ENCODE measurements around the gene TENT4B.
"Not testable (repeated sequence)": the region's sequence is repeated elsewhere in the genome, so short reads cannot be mapped to it uniquely, and the experiment has no call there.

TENT4B gene

DNA sequence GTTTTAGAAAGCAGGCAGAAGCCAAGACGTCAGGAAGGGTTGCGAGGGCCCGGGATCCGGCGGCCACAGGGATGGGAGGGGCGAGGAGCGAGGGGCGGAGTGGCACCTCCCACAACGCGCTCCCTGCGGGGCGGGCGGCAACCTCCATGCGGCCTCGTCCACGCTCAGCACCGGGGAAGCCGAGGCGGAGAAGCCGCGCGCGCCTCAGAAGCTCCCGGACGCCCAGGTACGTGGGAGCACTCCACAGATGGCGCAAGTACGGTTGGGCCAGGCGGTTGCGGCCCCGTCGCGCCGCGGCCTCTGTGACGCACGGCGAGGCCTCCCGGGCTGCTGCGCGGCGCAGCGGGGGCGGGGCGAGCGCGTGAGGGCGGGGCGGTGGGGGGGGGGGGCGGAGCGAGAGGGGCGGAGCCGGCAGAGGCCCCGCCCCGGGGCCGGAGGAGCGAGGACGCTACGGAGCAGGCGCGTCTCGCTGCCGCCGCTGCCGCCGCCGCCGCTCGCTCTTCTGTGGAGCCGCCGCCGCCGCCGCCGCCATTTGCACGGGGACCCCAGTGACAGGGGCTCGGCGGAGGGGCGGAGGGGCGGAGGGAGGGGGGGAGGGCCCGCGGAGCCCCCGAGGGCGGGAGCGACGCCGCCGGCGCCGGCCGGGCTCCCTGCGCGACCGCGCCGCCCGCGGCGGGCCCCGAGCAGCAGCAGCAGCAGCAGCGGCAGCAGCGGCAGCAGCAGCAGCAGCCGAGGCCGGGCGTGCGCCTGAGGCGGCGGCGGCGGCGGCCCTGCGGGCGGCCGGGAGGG, at the start of gene TENT4B:
Gene TENT4B, plus strand, starts transcription at position 500 of the 789 bp plus-strand sequence. CDS start 316 bp downstream, outside the sequence.
- no peaks in the 10 kb centered on the region for H3K36me3 ChIP-seq (ENCODE audit: insufficient read depth, low read length)
- H3K4me3 ChIP-seq (ENCODE audit: low read depth, low read length), result peak within 1 kb of the TSS; percentile 95
- peaks cover 44% of the 10 kb centered on the region for H3K79me2 ChIP-seq (ENCODE audit: control insufficient read depth, insufficient read depth, low read length, unreplicated experiment)
- H3K27me3 ChIP-seq (ENCODE audit: insufficient read depth, low read length), result no peaks in the 10 kb centered on the region
- H3K27ac ChIP-seq (ENCODE audit: low read depth, low read length), result peak within 1 kb of the TSS; percentile 81
- peaks cover 13% of the 10 kb centered on the region for H3K4me1 ChIP-seq (ENCODE audit: control insufficient read depth, insufficient read depth, low read length, unreplicated experiment)
- peak within 1 kb of the TSS; percentile 97 for H2AFZ ChIP-seq (ENCODE audit: low read length, unreplicated experiment)

- Histone ChIP-seq H3K79me2 (ENCODE audit: control insufficient read depth, insufficient read depth, low read length, unreplicated experiment) (no peaks in the 10 kb centered on the region), H3K27ac (ENCODE audit: low read depth, low read length) (no peak overlapping the region), H3K36me3 (ENCODE audit: insufficient read depth, low read length) (peaks cover 29% of the 10 kb centered on the region), H3K4me1 (ENCODE audit: control insufficient read depth, insufficient read depth, low read length, unreplicated experiment) (peaks cover 8% of the 10 kb centered on the region), H3K27me3 (ENCODE audit: insufficient read depth, low read length) (no peaks in the 10 kb centered on the region), H2AFZ (ENCODE audit: low read length, unreplicated experiment) (no peak overlapping the region), H3K4me3 (ENCODE audit: low read depth, low read length) (no peak overlapping the region)
These were observed 49.3 kb upstream of the TENT4B start for GRCh38 chr16:50103764-50104163.

GRCh38 chr16:50114357-50115129, 38.6 kb upstream of the TENT4B start:
- peaks cover 2% of the 10 kb centered on the region for H3K4me1 ChIP-seq (ENCODE audit: control insufficient read depth, insufficient read depth, low read length, unreplicated experiment)
- no peak overlapping the region for H3K27ac ChIP-seq (ENCODE audit: low read depth, low read length)
- no peaks in the 10 kb centered on the region for H3K36me3 ChIP-seq (ENCODE audit: insufficient read depth, low read length)
- H3K4me3 ChIP-seq (ENCODE audit: low read depth, low read length), result no peak overlapping the region
- no peaks in the 10 kb centered on the region for H3K79me2 ChIP-seq (ENCODE audit: control insufficient read depth, insufficient read depth, low read length, unreplicated experiment)
- no peak overlapping the region for H2AFZ ChIP-seq (ENCODE audit: low read length, unreplicated experiment)
- H3K27me3 ChIP-seq (ENCODE audit: insufficient read depth, low read length), result no peaks in the 10 kb centered on the region

DNA sequence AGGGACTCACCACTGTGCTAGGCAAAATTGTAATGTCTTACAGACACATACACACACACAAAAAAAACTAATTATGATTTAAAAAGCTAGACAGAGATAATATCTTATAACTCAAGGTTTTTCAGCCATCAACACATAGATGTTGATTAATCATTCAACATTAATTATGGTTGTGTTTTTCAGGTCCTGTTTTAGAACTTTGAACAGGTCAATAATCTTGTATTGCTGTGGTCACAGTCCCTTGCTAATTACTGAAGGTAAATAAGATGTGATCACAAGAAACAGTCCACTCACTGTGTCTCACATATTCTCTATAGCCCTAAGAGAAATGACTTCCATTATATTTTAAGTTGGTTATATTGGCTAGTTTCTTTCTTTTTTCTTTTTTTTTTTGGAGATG, 32.4 kb upstream of the TENT4B start:
- Histone ChIP-seq H3K36me3 (ENCODE audit: insufficient read depth, low read length) (no peaks in the 10 kb centered on the region), H3K4me1 (ENCODE audit: control insufficient read depth, insufficient read depth, low read length, unreplicated experiment) (no peaks in the 10 kb centered on the region), H3K27ac (ENCODE audit: low read depth, low read length) (no peak overlapping the region), H3K79me2 (ENCODE audit: control insufficient read depth, insufficient read depth, low read length, unreplicated experiment) (no peaks in the 10 kb centered on the region), H3K4me3 (ENCODE audit: low read depth, low read length) (no peak overlapping the region), H3K27me3 (ENCODE audit: insufficient read depth, low read length) (no peaks in the 10 kb centered on the region), H2AFZ (ENCODE audit: low read length, unreplicated experiment) (no peak overlapping the region)

DNA sequence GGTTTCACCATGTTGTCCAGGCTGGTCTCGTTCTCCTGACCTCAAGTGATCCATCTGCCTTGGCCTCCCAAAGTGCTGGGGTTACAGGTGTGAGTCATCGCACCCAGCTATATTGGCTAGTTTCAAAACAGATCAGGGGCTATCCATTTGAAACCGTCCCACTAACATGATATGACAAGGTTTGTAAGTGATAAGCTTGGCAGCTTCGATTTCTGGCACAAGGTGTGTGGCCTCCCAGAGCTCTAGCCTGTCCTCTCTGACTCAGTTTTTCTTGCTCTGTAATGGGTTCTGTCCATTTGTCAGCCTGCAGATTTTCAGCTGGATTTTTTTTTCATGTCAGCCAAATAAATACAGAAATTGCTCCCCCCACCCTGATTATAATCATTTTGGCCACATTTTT, 31.8 kb upstream of the TENT4B start:
- H3K27me3 ChIP-seq (ENCODE audit: insufficient read depth, low read length), result no peaks in the 10 kb centered on the region
- H3K27ac ChIP-seq (ENCODE audit: low read depth, low read length), result no peak overlapping the region
- no peak overlapping the region for H2AFZ ChIP-seq (ENCODE audit: low read length, unreplicated experiment)
- H3K36me3 ChIP-seq (ENCODE audit: insufficient read depth, low read length), result no peaks in the 10 kb centered on the region
- no peak overlapping the region for H3K4me3 ChIP-seq (ENCODE audit: low read depth, low read length)
- no peaks in the 10 kb centered on the region for H3K79me2 ChIP-seq (ENCODE audit: control insufficient read depth, insufficient read depth, low read length, unreplicated experiment)
- no peaks in the 10 kb centered on the region for H3K4me1 ChIP-seq (ENCODE audit: control insufficient read depth, insufficient read depth, low read length, unreplicated experiment)

DNA sequence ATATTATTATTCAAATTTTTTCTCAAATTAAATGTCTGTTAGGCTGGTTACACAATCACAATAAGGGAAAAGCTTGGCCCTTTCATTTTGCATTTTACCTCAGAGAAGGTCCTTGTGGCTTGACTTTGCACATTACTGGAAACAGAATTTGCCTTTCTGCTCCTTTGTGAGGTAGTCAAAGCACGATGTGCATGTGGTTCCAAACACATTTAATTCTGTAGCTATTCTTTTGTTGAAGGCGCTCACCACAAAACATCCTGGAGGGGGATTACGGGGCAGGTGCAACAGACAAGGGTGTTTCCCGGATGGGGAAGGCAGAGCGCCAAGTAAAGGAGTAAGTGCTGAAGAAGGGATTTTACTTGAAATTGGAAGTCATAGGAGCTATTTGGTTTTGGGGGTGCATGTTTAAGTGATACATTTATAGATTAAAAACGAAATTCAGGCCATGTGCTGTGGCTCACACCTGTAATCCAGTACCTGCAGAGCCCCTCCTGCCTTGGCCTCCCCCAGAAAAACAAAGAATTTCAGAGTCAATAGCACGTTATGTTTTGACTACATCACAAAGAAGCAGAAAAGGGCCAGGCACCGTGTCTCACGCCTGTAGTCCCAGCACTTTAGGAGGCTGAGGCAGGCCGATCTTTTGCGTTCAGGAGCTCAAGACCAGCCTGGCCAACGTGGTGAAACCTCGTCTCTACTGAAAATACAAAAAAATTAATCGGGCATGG, 31.2 kb upstream of the TENT4B start:
- H3K36me3 ChIP-seq (ENCODE audit: insufficient read depth, low read length), result no peaks in the 10 kb centered on the region
- no peaks in the 10 kb centered on the region for H3K4me1 ChIP-seq (ENCODE audit: control insufficient read depth, insufficient read depth, low read length, unreplicated experiment)
- H2AFZ ChIP-seq (ENCODE audit: low read length, unreplicated experiment), result no peak overlapping the region

GRCh38 chr16:50123417-50123816, 29.7 kb upstream of the TENT4B start:
- Histone ChIP-seq H3K4me1 (ENCODE audit: control insufficient read depth, insufficient read depth, low read length, unreplicated experiment) (no peaks in the 10 kb centered on the region), H2AFZ (ENCODE audit: low read length, unreplicated experiment) (no peak overlapping the region), H3K27me3 (ENCODE audit: insufficient read depth, low read length) (no peaks in the 10 kb centered on the region)

More for the DNA sequence above, 31.2 kb upstream of the TENT4B start:
- Histone ChIP-seq H3K27ac (ENCODE audit: low read depth, low read length) (no peak overlapping the region), H3K79me2 (ENCODE audit: control insufficient read depth, insufficient read depth, low read length, unreplicated experiment) (no peaks in the 10 kb centered on the region), H3K4me3 (ENCODE audit: low read depth, low read length) (no peak overlapping the region), H3K27me3 (ENCODE audit: insufficient read depth, low read length) (no peaks in the 10 kb centered on the region)

DNA sequence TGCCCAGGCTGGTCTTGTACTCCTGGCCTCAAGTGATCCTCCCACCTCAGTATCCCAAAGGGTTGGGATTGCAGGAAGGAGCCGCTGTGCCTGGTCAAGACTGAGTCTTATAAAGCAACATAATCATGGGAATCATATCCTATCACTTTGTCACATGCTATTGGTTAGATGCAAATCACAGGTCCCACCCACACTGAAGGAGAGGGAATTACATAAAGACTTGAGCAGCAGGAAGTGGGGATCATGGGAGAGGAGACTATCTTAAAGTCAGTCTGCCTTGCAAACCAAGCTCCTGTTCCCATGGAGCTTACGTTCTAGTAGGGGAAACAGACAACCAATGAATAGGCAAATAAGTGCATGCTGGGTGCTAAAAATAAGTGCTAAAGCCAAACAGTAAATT, 28.3 kb upstream of the TENT4B start:
- Histone ChIP-seq H3K27me3 (ENCODE audit: insufficient read depth, low read length) (no peaks in the 10 kb centered on the region), H3K36me3 (ENCODE audit: insufficient read depth, low read length) (no peaks in the 10 kb centered on the region), H3K4me1 (ENCODE audit: control insufficient read depth, insufficient read depth, low read length, unreplicated experiment) (no peaks in the 10 kb centered on the region), H3K4me3 (ENCODE audit: low read depth, low read length) (no peak overlapping the region), H3K27ac (ENCODE audit: low read depth, low read length) (no peak overlapping the region), H3K79me2 (ENCODE audit: control insufficient read depth, insufficient read depth, low read length, unreplicated experiment) (no peaks in the 10 kb centered on the region), H2AFZ (ENCODE audit: low read length, unreplicated experiment) (no peak overlapping the region)

More at GRCh38 chr16:50123417-50123816, 29.7 kb upstream of the TENT4B start:
- Histone ChIP-seq H3K79me2 (ENCODE audit: control insufficient read depth, insufficient read depth, low read length, unreplicated experiment) (no peaks in the 10 kb centered on the region), H3K4me3 (ENCODE audit: low read depth, low read length) (no peak overlapping the region), H3K27ac (ENCODE audit: low read depth, low read length) (no peak overlapping the region), H3K36me3 (ENCODE audit: insufficient read depth, low read length) (no peaks in the 10 kb centered on the region)

- Histone ChIP-seq H3K79me2 (ENCODE audit: control insufficient read depth, insufficient read depth, low read length, unreplicated experiment) (no peaks in the 10 kb centered on the region), H2AFZ (ENCODE audit: low read length, unreplicated experiment) (no peak overlapping the region), H3K4me1 (ENCODE audit: control insufficient read depth, insufficient read depth, low read length, unreplicated experiment) (no peaks in the 10 kb centered on the region), H3K4me3 (ENCODE audit: low read depth, low read length) (no peak overlapping the region), H3K36me3 (ENCODE audit: insufficient read depth, low read length) (no peaks in the 10 kb centered on the region), H3K27me3 (ENCODE audit: insufficient read depth, low read length) (no peaks in the 10 kb centered on the region), H3K27ac (ENCODE audit: low read depth, low read length) (no peak overlapping the region)
These were observed 26.9 kb upstream of the TENT4B start for GRCh38 chr16:50126183-50126582.

GRCh38 chr16:50132571-50132970, 20.5 kb upstream of the TENT4B start:
- H2AFZ ChIP-seq (ENCODE audit: low read length, unreplicated experiment); H3K36me3 ChIP-seq (ENCODE audit: insufficient read depth, low read length); H3K4me3 ChIP-seq (ENCODE audit: low read depth, low read length); H3K79me2 ChIP-seq (ENCODE audit: control insufficient read depth, insufficient read depth, low read length, unreplicated experiment); H3K27ac ChIP-seq (ENCODE audit: low read depth, low read length); H3K4me1 ChIP-seq (ENCODE audit: control insufficient read depth, insufficient read depth, low read length, unreplicated experiment); H3K27me3 ChIP-seq (ENCODE audit: insufficient read depth, low read length): not testable (repeated sequence)
